HG03066 (cell line): ENCODE measurements around the gene TMEM181.
"Not testable (repeated sequence)": the region's sequence is repeated elsewhere in the genome, so short reads cannot be mapped to it uniquely, and the experiment has no call there.

Experiments
- ATAC-seq: cut with Tn5 transposase; IDR thresholded peaks from one replicate; pipeline ENCODE4 v1.9.1; 2021; ENCODE audit warnings: low read depth; ENCODE audit not compliant: unreplicated experiment

Gene TMEM181

GRCh38 chr6:158653577-158654354 lies 93.9 kb downstream of the TMEM181 start:
- peak; percentile 51 for ATAC-seq

- ATAC-seq: no peak
Observed at GRCh38 chr6:158654498-158654897, 94.6 kb downstream of the TMEM181 start.

DNA sequence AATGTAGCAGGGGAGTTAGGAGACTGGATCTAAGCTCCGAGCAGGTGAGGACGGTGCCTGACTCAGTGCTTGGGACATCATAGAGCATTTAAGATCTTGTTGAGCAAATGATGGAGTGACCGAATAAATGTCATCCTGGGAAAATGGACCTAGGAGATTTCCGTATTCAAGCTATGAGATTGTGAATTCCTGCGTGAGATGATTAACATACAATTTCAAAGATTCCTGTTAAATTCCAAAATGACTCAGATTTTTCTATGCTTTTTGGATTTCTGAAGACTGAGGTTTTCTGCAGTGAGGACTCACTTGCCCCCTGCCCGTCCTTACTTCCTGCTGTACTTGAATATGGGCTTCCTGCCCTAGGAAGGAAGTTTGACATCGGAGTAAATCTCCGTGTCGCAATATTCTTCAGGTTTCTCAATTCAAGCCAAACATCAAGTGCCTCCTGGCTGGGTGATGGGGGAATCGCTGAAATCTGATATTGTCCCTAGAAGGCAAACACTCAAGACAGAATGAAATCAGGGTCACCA lies 95.1 kb downstream of the TMEM181 start:
- ATAC-seq: no peak

GRCh38 chr6:158655569-158656450 lies 95.9 kb downstream of the TMEM181 start:
- ATAC-seq: no peak

DNA sequence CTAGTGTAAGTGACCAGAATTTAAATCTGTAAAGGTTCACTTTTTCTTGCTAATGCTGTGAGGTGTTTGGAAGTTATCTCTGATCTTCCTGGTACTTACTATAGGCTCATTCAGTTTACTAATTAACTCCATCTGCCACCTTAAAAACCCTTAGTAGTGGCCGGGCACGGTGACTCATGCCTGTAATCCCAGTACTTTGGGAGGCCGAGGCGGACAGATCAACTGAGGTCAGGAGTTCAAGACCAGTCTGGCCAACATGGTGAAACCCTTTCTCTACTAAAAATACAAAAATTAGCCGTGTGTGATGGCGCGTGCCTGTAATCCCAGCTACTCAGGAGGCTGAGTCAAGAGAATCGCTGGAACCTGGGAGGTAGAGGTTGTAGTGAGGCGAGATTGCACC lies 97.1 kb downstream of the TMEM181 start:
- not testable (repeated sequence) for ATAC-seq

GRCh38 chr6:158660333-158660754 lies 100.5 kb downstream of the TMEM181 start:
- no peak for ATAC-seq

DNA sequence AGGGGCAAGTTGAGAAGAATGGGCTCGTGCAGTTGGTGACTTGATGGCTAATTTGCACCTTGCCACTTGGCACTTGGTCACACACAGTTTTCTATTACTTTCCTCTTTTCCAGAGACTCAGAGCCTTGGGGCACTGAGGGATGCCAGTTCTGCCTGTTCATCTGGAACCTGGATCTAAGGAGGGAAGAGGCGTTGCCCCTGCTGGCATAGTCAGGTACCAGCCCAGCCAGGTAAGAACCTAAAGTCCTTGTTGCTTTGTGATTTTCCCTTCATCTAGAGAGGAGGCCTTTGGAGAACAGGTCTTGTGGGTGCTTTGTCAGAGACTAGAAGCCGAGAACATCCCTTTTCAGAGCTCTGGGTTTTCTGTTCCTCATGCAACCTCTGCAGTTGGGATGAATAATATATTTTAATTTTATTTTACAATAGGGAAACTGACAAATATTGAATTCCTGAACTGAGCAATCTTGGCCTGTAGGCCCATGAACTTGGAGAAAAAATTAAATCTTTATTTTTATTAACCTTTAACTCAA lies 101.3 kb downstream of the TMEM181 start:
- ATAC-seq: no peak

GRCh38 chr6:158662607-158662953 lies 102.7 kb downstream of the TMEM181 start:
- no peak for ATAC-seq

GRCh38 chr6:158662954-158663624 lies 103.2 kb downstream of the TMEM181 start:
- ATAC-seq: no peak

DNA sequence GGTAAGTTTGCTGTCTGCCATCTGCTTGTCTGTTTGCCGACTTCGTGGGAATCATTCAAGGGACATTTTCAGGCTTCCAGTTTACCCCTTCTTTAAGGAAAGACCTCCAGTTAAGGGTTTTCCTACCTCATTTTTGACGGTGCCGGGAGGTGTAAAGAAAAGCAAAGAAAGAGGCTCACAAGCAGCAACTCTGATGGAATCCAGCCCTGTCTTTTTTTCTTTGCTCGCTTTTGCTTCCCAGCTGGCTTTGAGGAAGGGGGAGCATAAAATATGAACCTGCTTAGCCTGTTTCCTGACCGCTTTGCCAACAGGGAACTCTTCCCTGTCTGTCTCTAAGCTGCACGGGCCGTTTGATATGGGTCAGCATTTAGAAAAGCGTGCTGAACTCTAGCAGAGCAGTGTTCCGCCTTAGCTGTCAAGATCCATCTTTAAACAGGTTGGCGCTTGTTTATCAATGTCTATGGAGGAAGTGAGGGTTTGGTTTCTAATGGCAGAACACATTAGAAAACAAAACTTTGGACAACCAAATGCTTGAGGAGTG lies 103.8 kb downstream of the TMEM181 start:
- ATAC-seq: no peak

DNA sequence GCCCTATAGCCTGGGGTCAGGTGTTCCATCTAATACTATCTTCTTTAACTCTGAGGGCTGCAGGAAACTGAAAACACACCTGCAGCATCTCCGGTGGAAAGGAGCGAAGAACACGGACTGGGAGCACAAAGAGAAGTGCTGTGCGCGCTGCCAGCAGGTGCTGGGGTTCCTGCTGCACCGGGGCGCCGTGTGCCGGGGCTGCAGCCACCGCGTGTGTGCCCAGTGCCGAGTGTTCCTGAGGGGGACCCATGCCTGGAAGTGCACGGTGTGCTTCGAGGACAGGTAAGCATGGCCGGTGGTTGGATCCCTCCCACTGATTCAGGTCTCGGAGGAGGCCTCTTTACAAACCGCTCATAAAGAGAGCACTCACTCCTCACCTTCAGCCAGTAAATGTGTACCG lies 105.4 kb downstream of the TMEM181 start:
- ATAC-seq: no peak

GRCh38 chr6:158666628-158667359 lies 106.9 kb downstream of the TMEM181 start:
- ATAC-seq: no peak

GRCh38 chr6:158667360-158667981 lies 107.6 kb downstream of the TMEM181 start:
- no peak for ATAC-seq

GRCh38 chr6:158668707-158669103 lies 108.8 kb downstream of the TMEM181 start:
- no peak for ATAC-seq

- ATAC-seq: no peak
Observed at GRCh38 chr6:158669145-158670035, 109.5 kb downstream of the TMEM181 start.

GRCh38 chr6:158672119-158672518 lies 112.2 kb downstream of the TMEM181 start:
- ATAC-seq: not testable (repeated sequence)

- no peak for ATAC-seq
Observed at GRCh38 chr6:158672726-158673125, 112.8 kb downstream of the TMEM181 start.
